Measurements from ENCODE around the gene PIGN. TPM values are rescaled to one million over a fixed set of nuclear protein-coding genes. Genes with fewer than 3 reads are reported as not detected.

The PIGN gene
- total RNA-seq, 2 experiments from 2014 or later: 24.9 to 28.1 TPM

DNA sequence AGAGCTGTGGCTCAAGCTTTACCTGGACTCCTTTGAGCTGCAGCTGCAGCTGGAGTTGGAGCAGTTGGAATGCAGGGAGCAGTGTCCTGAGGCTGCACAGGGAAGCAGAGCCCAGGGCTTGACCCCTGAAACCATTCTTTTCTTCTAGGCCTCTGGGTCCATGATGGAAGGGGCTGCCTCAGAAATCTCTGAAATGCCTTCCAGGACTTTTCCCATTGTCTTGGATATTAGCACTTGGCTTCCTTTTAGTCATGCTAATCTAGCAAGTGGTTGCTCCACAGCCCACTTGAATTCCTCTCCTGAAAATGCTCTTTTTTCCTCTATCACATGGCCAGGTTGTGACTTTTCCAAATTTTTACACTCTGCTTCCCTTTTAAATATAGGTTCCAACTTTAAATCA lies 185.5 kb downstream of the PIGN start:
- ChIA-PET POLR2A (no interaction called here), CTCF (no interaction called here)
- no peaks in the 10 kb centered on the region for H3K27me3 Mint-ChIP-seq

DNA sequence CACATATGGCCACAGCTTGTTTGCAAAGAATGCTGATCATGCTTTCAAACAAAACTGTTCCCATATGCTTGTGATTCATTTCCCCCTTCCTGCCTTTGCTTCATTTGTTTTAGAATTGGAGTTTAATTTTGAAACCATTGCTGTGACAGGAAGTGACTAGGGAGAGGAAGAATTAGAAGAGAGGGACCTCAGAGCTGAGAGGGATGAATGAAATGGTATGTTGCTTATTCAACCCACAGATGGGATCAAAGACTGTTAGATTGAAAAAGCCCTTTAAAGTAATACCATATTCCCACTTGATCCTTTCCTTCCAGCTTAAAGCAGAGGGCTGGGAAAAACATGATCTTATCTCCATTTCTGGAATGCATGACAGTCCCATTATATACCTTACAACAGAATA lies 187.9 kb downstream of the PIGN start:
- no peak for DNase-seq
- no peak for ATAC-seq
- TF ChIP-seq, protein P1, sequence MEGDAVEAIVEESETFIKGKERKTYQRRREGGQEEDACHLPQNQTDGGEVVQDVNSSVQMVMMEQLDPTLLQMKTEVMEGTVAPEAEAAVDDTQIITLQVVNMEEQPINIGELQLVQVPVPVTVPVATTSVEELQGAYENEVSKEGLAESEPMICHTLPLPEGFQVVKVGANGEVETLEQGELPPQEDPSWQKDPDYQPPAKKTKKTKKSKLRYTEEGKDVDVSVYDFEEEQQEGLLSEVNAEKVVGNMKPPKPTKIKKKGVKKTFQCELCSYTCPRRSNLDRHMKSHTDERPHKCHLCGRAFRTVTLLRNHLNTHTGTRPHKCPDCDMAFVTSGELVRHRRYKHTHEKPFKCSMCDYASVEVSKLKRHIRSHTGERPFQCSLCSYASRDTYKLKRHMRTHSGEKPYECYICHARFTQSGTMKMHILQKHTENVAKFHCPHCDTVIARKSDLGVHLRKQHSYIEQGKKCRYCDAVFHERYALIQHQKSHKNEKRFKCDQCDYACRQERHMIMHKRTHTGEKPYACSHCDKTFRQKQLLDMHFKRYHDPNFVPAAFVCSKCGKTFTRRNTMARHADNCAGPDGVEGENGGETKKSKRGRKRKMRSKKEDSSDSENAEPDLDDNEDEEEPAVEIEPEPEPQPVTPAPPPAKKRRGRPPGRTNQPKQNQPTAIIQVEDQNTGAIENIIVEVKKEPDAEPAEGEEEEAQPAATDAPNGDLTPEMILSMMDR (IDR thresholded peaks at IDR 0.05): no peak
- Mint-ChIP-seq H3K27me3 (no peaks in the 10 kb centered on the region), H3K4me1 (ENCODE audit: low read depth) (peaks cover 4% of the 10 kb centered on the region), H3K9me3 (peaks cover 10% of the 10 kb centered on the region), H3K36me3 (ENCODE audit: low read depth) (no peaks in the 10 kb centered on the region), H3K27ac (no peak overlapping the region), H3K4me3 (no peak overlapping the region)
- POLR2A ChIA-PET: no interaction called here
- CTCF ChIA-PET: interaction anchor here (0.9 kb wide), 1 partner anchor 98 kb away, joined by 4 read pairs; no protein-coding TSS in a partner anchor
- intact Hi-C loops (cut with micrococcal nuclease): no loop called here

More for the DNA sequence above, 185.5 kb downstream of the PIGN start:
- peaks cover 16% of the 10 kb centered on the region for H3K9me3 Mint-ChIP-seq
- ATAC-seq (no peak), DNase-seq (no peak)
- no peak overlapping the region for H3K4me3 Mint-ChIP-seq
- peaks cover 4% of the 10 kb centered on the region for H3K4me1 Mint-ChIP-seq (ENCODE audit: low read depth)
- TF ChIP-seq, protein P1 (IDR thresholded peaks at IDR 0.05): no peak
- H3K27ac Mint-ChIP-seq: no peak overlapping the region
- no peaks in the 10 kb centered on the region for H3K36me3 Mint-ChIP-seq (ENCODE audit: low read depth)
- intact Hi-C loops (cut with micrococcal nuclease): no loop called here

DNA sequence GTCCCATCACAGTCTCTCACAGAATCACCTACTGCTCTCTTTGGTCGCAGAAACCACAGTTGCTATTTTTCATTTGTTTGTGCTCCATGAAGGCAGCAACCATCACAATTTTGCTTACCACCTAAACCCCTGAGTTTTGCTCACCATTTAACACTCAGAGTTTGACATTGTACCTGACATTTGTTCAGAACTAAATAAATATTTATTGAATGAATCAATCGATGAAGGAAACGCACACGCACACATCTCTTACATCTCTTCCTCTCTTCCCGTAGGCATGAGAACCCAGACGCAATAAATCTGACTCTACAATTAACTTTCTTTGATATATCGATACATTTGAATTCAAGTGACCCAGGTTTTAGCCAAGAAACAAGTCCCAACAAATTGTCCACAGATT lies 188.5 kb downstream of the PIGN start:
- no peak overlapping the region for H3K27ac Mint-ChIP-seq
- intact Hi-C loops (cut with micrococcal nuclease): no loop called here
- no peak overlapping the region for H3K4me3 Mint-ChIP-seq
- ATAC-seq (no peak), DNase-seq (no peak)
- ChIA-PET POLR2A (no interaction called here), CTCF (no interaction called here)
- peaks cover 10% of the 10 kb centered on the region for H3K9me3 Mint-ChIP-seq
- no peaks in the 10 kb centered on the region for H3K27me3 Mint-ChIP-seq
- no peaks in the 10 kb centered on the region for H3K36me3 Mint-ChIP-seq (ENCODE audit: low read depth)
- peaks cover 4% of the 10 kb centered on the region for H3K4me1 Mint-ChIP-seq (ENCODE audit: low read depth)
- TF ChIP-seq, protein P1 (IDR thresholded peaks at IDR 0.05): no peak

DNA sequence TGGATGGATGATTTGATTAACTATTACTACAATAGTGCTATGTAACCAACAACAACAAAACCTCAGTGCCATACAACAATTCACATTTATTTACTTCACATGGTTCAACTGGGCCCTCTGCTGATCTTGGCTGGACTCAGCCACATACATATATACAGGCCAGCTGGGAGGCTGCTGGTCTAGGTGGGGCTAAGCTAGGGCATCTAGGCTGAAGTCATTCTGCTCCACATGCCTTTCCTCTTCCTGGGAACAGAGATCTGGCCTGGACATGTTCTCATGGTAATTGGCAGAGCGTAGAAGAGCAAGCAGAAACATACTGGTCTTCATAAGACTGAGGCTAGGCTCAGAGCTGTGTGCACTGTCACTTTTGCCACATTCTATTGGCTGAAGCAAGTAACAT lies 191.2 kb downstream of the PIGN start:
- CTCF ChIA-PET: no interaction called here
- Mint-ChIP-seq H3K4me3 (no peak overlapping the region), H3K27me3 (no peaks in the 10 kb centered on the region), H3K4me1 (ENCODE audit: low read depth) (peaks cover 9% of the 10 kb centered on the region), H3K27ac (no peak overlapping the region), H3K36me3 (ENCODE audit: low read depth) (no peaks in the 10 kb centered on the region), H3K9me3 (peaks cover 5% of the 10 kb centered on the region)
- POLR2A ChIA-PET: no interaction called here
- ATAC-seq (no peak), DNase-seq (no peak)
- TF ChIP-seq, protein P1 (IDR thresholded peaks at IDR 0.05): no peak
- intact Hi-C loops (cut with micrococcal nuclease): no loop called here

DNA sequence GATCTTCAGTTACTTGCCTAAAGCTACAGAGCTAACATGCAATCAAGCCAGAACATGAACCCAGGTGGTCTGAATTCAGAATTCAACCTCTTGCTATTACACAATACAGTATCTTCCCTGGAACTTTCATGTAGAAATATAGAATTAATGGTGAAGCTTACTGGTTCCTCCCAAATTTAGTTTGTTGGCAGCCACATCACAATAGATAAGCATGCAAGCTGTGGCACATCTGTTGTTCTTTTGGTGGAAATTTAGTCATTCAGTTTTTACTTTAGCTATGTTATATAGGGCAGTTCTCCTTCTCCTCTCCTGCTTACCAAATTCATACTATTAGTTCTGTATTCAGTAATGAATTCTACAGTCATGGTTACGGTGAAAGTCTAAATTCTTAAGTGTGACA lies 193.0 kb downstream of the PIGN start:
- POLR2A ChIA-PET: no interaction called here

More for the DNA sequence above, 193.0 kb downstream of the PIGN start:
- CTCF ChIA-PET: no interaction called here
- Mint-ChIP-seq H3K9me3 (no peaks in the 10 kb centered on the region), H3K27me3 (no peaks in the 10 kb centered on the region), H3K4me3 (no peak overlapping the region), H3K4me1 (ENCODE audit: low read depth) (peaks cover 8% of the 10 kb centered on the region), H3K36me3 (ENCODE audit: low read depth) (no peaks in the 10 kb centered on the region), H3K27ac (no peak overlapping the region)
- TF ChIP-seq, protein P1 (IDR thresholded peaks at IDR 0.05): no peak
- no peak for DNase-seq
- no peak for ATAC-seq
- intact Hi-C loops (cut with micrococcal nuclease): no loop called here

Measured in activated CD8-positive, alpha-beta T cell treated with anti-CD3 and anti-CD28 coated beads for 36 hours (primary cell).